ENCODE measurements around the gene IREB2. TPM values are rescaled to one million over a fixed set of nuclear protein-coding genes. Genes with fewer than 3 reads are reported as not detected.

The IREB2 gene
- total RNA-seq, 2 experiments from 2014 or later, result 84.3 to 89.0 TPM

- H3K4me3 ChIP-seq (ENCODE audit: low read length), result no peak overlapping the region
- H3K36me3 ChIP-seq (ENCODE audit: insufficient read depth, low read length), result peaks cover 90% of the 10 kb centered on the region
- ATAC-seq (ENCODE audit: poor library complexity) (no peak), DNase-seq (no peak)
- H3K27ac Mint-ChIP-seq, result no peak overlapping the region
- intact Hi-C loops (cut with DNase I, micrococcal nuclease), result no loop called here
- POLR2A ChIA-PET, result no interaction called here
- no peak overlapping the region for H3K4me3 Mint-ChIP-seq
- H3K27me3 Mint-ChIP-seq, result no peaks in the 10 kb centered on the region
- H3K36me3 Mint-ChIP-seq (ENCODE audit: low read depth), result peaks cover 78% of the 10 kb centered on the region
- no peaks in the 10 kb centered on the region for H3K27me3 ChIP-seq (ENCODE audit: control insufficient read depth in 1 of 2, insufficient read depth in 2 of 2, low read length in 2 of 2)
- no peak for TF ChIP-seq CTCF (IDR thresholded peaks at IDR 0.05)
- H3K4me1 Mint-ChIP-seq (ENCODE audit: low read depth), result peaks cover 1% of the 10 kb centered on the region
- no peaks in the 10 kb centered on the region for H3K9me3 ChIP-seq (ENCODE audit: control insufficient read depth in 1 of 2, insufficient read depth in 1 of 2, low read length in 2 of 2)
- no peaks in the 10 kb centered on the region for H3K4me1 ChIP-seq (ENCODE audit: insufficient read depth, low read length)
- no peak overlapping the region for H3K27ac ChIP-seq (ENCODE audit: low read depth in 1 of 2, low read length in 2 of 2)
- CTCF ChIA-PET, result interaction anchor here (0.7 kb wide), 1 partner anchor 22 kb away, joined by 3 read pairs; no protein-coding TSS in a partner anchor
- no peaks in the 10 kb centered on the region for H3K9me3 Mint-ChIP-seq
Observed at GRCh38 chr15:78469031-78469430, 31.0 kb downstream of the IREB2 start.

GRCh38 chr15:78477295-78477694 lies 39.3 kb downstream of the IREB2 start:
- CTCF ChIA-PET, result interaction anchor here (1.4 kb wide), 1 partner anchor 16 kb away, joined by 4 read pairs; no protein-coding TSS in a partner anchor
- TF ChIP-seq CTCF (IDR thresholded peaks at IDR 0.05), result no peak
- Histone ChIP-seq H3K36me3 (ENCODE audit: insufficient read depth, low read length) (peaks cover 48% of the 10 kb centered on the region), H3K4me1 (ENCODE audit: insufficient read depth, low read length) (no peaks in the 10 kb centered on the region), H3K27me3 (ENCODE audit: control insufficient read depth in 1 of 2, insufficient read depth in 2 of 2, low read length in 2 of 2) (no peaks in the 10 kb centered on the region), H3K27ac (ENCODE audit: low read depth in 1 of 2, low read length in 2 of 2) (no peak overlapping the region), H3K9me3 (ENCODE audit: control insufficient read depth in 1 of 2, insufficient read depth in 1 of 2, low read length in 2 of 2) (no peaks in the 10 kb centered on the region), H3K4me3 (ENCODE audit: low read length) (no peak overlapping the region)
- Mint-ChIP-seq H3K9me3 (no peaks in the 10 kb centered on the region), H3K27ac (no peak overlapping the region), H3K27me3 (no peaks in the 10 kb centered on the region), H3K4me1 (ENCODE audit: low read depth) (no peaks in the 10 kb centered on the region), H3K4me3 (no peak overlapping the region), H3K36me3 (ENCODE audit: low read depth) (peaks cover 81% of the 10 kb centered on the region)
- no peak for ATAC-seq (ENCODE audit: poor library complexity)
- POLR2A ChIA-PET, result interaction anchor here (1.5 kb wide), 1 partner anchor 63 kb away, joined by 3 read pairs; the partner anchor contains the start of gene PSMA4
- DNase-seq, result no peak
- intact Hi-C loops (cut with DNase I, micrococcal nuclease), result no loop called here

GRCh38 chr15:78479650-78480049 lies 41.6 kb downstream of the IREB2 start:
- no peaks in the 10 kb centered on the region for H3K27me3 ChIP-seq (ENCODE audit: control insufficient read depth in 1 of 2, insufficient read depth in 2 of 2, low read length in 2 of 2)
- no peaks in the 10 kb centered on the region for H3K4me1 Mint-ChIP-seq (ENCODE audit: low read depth)
- H3K27me3 Mint-ChIP-seq, result no peaks in the 10 kb centered on the region
- no peak overlapping the region for H3K4me3 Mint-ChIP-seq
- TF ChIP-seq CTCF (IDR thresholded peaks at IDR 0.05), result no peak
- H3K27ac ChIP-seq (ENCODE audit: low read depth in 1 of 2, low read length in 2 of 2), result no peak overlapping the region
- H3K36me3 Mint-ChIP-seq (ENCODE audit: low read depth), result peaks cover 84% of the 10 kb centered on the region
- CTCF ChIA-PET, result no interaction called here
- no peak for ATAC-seq (ENCODE audit: poor library complexity)
- no peak overlapping the region for H3K27ac Mint-ChIP-seq
- no peaks in the 10 kb centered on the region for H3K9me3 ChIP-seq (ENCODE audit: control insufficient read depth in 1 of 2, insufficient read depth in 1 of 2, low read length in 2 of 2)
- no peak overlapping the region for H3K4me3 ChIP-seq (ENCODE audit: low read length)
- no peaks in the 10 kb centered on the region for H3K4me1 ChIP-seq (ENCODE audit: insufficient read depth, low read length)
- no peaks in the 10 kb centered on the region for H3K9me3 Mint-ChIP-seq
- peaks cover 50% of the 10 kb centered on the region for H3K36me3 ChIP-seq (ENCODE audit: insufficient read depth, low read length)
- POLR2A ChIA-PET, result no interaction called here
- intact Hi-C loops (cut with DNase I, micrococcal nuclease), result no loop called here
- DNase-seq, result no peak

Data from CD4-positive, alpha-beta T cell (primary cell).